HG03354 (cell line): ENCODE measurements around the gene SEMA4A.
"Not testable (repeated sequence)": the region's sequence is repeated elsewhere in the genome, so short reads cannot be mapped to it uniquely, and the experiment has no call there.

Source experiments
- ATAC-seq: cut with Tn5 transposase; IDR thresholded peaks from one replicate; pipeline ENCODE4 v1.9.1; 2021; ENCODE audit warnings: mild to moderate bottlenecking; ENCODE audit not compliant: unreplicated experiment, poor library complexity, severe bottlenecking

SEMA4A gene

DNA sequence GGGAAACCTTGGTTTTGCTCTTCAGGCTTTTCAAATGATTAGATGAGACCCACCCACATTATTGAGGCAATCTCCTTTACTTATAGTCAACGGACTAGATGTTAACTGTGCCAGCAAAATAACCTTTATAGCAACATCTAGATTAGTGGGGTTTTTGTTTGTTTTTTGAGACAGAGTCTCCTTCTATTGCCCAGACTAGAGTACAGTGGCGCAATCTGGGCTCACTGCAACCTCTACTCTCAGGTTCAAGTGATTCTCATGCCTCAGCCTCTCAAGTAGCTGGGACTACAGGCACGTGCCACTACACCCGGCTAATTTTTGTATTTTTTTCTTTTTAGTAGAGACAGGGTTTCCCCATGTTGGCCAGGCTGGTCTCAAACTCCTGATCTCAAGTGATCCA, 36.9 kb downstream of the SEMA4A start:
- ATAC-seq: not testable (repeated sequence)

DNA sequence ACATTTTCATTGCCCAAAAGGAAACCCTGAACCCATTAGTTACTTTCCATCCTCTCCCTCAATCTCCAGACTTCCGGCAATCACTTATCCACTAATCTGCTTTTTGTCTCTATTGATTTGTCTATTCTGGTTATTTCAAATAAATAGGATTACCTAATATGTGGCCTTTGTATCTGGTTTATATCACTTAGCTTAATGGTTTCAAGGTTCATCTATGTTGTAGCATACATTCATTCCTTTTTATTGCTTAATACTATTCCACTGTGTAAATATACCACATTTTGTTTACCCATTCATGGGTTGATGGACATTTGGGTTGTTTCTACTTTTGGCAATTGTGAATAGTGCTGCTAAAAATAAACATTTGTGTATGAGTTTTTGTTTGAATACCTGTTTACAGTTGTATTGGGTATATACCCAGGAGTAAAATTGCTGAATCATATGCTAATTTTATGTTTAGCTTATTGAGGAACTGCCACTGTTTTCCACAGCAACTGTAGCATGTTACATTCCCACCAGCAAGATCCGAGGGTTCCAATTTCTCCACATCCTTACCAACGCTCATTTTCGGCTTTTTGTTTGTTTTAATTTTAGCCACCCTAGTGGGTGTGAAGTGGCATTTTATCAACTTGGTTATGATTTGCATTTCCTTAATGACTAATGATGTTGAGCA, 38.0 kb downstream of the SEMA4A start:
- no peak for ATAC-seq

DNA sequence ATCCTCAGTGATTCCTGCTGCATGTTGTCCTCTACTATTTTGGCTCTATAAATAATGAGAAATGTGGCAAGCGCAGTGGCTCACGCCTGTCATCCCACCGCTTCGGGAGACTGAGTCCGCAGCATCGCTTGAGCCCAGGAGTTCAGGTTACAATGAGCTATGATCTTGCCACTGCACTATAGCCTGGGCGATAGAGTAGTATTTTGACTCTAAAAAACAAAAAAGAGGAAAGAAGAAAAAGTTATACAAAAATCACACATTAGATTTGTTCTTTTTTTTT, 39.8 kb downstream of the SEMA4A start:
- no peak for ATAC-seq

DNA sequence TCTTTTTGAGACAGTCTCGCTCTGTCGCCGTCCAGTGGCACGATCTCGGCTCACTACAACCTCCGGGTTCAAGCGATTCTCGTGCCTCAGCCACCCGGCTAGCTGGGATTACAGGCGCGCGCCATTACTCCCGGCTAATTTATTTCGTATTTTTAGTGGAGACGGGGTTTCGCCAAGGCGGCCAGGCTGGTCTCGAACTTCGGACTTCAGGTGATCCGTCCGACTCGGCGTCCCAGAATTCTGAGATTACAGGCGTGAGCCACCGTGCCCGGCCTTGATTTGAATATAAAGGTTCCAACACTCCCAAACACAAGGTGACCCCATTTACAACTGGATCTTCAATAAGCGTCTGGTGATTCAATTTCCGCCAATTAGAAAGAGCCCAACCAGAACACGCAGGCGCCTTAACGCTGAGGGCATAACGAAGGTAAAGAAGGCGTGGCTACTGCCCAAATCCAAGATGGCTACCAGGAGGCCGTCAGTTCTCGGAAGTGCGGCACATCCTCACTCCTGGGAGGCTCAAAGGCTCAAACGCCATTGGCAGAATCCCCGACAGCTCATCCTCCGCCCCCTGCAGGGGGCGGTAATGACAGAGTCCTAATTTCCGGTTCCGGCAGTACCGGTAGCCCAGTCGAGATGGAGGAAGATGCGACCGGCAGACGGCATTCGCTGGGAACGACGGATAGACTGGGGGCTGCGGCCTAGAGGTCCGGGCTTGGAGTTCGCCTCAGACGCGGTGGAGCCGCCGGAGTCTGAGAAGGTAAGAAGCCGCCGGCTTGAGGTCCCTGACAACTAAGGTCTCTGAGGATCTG, 40.3 kb downstream of the SEMA4A start, which contains the start of gene SLC25A44:
SLC25A44 (plus strand) TSS at position 617 of the 812 bp plus-strand sequence. CDS start 5,744 bp downstream, outside the sequence.
- ATAC-seq: peak; percentile 95

DNA sequence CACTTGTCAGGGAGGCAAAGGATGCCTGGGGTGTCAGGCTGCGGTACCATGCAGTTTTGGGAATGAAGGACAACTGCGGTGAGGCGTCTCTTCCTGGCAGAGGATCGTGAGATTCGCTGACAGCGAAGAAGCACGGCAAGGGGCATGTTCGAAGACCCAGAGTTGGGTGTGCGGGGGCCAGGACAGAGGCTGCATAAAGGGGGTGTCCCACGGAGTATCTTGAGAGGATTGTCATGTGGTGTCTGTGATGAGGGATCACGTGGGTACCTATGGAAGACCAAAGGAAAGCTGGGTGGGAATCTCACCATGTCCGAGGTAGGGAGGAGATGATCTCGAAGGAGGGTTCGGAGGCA, 40.9 kb downstream of the SEMA4A start:
- ATAC-seq: peak; percentile 12

DNA sequence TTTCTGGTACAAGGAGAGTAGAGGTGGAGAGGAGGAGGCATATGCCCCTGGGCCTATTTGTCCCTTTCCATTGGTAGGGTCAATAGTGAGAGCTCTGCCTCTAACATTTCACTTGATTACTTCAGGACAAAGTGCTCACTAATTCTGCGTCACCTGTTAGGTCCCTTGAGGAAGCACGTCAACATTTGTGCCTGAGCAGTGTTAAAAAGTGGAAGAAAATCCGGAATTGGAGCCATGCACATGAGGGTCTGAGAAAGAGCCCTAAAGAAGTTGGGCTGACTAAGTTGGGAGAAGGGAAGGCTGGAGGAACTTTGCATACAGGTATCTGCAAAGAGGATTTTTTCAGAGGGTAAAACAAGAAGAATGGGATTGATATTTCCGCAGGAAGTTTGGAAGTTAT, 42.5 kb downstream of the SEMA4A start:
- ATAC-seq: no peak

DNA sequence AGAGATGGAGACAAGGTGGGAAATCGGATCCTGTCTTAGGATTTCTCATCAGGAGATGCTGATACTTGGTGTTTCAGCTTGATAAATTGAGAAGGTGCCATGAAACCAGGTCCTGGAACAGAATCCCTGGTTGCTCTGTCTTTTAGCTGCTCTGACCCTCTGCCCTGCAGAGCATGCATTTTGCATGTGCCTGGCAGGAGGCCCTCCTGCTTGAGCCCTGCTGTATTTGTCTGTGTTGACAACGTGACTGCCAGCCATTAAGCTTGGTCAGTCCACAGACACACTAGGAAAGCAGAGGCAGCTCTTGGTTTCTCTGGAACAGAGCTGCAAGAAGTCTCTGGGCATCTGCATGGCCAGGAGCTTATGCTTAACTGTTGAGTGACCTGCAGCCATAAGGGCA, 43.1 kb downstream of the SEMA4A start:
- no peak for ATAC-seq

DNA sequence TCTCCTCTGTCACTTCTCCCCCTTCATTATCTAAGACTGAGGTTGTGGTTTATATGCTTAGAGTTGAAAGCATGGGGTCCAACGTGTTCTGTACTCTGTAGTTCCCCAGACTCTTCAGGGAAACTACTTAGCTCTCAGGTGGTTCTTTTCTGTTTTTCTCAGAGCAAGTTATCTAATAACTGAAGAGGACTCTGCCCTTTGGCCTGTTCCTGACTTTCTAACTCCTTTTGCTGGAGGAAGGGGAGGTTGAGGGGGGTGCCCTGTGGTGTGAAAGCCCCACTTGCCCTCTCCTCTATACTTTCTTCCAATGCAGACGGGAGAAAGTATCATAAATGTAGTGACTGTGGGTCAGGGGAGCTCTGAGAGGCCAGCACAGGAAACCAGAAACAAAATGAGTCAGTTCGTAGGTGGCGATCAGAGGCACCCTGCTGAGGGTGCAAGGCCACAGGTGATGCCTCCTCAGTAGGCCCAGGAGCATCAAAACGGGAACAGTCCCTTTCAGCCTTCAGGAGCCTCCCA, 45.5 kb downstream of the SEMA4A start:
- no peak for ATAC-seq

DNA sequence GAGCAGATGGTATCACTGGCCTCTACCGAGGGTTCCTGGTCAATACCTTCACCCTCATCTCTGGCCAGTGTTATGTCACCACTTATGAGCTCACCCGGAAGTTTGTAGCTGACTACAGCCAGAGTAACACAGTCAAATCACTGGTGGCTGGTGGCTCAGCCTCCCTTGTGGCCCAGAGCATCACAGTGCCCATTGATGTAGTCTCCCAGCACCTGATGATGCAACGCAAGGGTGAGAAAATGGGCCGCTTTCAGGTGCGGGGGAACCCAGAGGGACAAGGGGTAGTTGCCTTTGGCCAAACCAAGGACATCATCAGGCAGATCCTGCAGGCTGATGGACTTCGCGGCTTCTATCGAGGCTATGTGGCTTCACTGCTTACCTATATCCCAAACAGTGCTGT, 46.7 kb downstream of the SEMA4A start:
- ATAC-seq: no peak

DNA sequence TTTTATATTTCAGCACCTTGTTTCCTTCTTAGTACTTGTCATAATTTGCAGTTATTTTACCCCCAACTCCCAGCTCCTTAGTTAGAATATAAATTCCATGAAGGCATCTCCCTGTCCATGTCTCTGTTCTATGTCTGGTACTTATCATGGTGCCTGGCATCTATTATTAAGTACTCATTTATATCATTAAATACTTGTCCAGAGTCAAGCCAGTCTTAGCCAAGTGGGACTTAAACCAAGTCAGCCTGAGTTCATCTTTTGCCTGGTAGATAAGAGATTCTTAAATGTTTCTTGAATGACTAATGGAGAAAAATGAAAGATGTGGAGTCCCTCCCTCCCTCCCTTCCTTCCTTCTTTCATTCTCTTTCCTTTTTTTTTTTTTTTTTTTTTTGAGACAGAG, 49.9 kb downstream of the SEMA4A start:
- no peak for ATAC-seq

DNA sequence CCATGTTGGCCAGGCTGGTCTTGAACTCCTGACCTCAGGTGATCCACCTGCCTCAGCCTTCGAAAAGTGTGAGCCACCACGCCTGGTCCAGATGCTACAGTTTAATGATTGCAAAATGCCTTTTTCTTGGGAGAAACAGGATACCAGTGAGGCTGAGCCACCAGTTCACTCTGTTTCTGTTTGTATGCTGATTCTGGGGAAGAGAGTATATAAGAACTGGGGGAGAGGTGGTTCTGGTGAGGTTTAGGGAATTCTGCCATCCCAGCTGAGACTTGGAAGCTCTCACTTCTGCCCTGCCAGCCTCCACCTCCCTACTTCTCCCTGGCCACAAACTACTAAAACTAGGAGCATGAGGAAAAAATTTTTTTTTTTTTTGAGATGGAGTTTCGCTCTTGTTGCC, 51.3 kb downstream of the SEMA4A start:
- ATAC-seq: no peak

DNA sequence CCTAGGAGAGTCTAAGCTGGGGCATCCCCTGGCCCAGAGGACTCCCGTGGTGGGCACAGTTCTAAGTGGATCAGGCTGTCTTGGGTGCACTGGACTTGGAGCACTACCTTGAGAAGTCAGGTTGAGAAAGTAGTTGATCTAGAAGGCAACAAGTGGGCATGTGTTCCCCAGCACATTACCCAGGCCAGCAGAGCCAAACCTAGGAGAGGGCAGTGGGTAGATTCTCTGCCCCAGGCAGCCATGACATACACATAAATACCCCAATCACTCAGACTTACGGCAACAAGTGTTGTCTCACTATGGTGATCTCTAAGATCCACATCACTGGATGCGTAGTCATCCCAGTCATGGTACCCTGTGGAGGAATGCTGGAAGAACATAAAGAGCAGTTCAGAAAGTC, 57.9 kb downstream of the SEMA4A start:
- no peak for ATAC-seq

DNA sequence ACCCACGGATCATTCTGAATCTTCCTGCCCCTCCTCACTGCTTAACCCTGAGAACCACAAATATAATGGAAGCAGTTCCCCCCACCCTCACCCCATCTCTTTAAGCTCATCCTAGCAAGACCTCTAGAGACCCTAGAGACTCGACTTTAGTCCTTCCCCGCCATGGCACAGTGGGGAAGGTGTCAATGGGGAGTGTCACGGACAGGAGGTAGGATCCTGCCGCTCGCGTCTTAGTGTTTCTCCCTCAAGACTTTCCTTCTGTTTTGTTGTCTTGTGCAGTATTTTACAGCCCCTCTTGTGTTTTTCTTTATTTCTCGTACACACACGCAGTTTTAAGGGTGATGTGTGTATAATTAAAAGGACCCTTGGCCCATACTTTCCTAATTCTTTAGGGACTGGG, 58.7 kb downstream of the SEMA4A start:
- ATAC-seq: no peak

DNA sequence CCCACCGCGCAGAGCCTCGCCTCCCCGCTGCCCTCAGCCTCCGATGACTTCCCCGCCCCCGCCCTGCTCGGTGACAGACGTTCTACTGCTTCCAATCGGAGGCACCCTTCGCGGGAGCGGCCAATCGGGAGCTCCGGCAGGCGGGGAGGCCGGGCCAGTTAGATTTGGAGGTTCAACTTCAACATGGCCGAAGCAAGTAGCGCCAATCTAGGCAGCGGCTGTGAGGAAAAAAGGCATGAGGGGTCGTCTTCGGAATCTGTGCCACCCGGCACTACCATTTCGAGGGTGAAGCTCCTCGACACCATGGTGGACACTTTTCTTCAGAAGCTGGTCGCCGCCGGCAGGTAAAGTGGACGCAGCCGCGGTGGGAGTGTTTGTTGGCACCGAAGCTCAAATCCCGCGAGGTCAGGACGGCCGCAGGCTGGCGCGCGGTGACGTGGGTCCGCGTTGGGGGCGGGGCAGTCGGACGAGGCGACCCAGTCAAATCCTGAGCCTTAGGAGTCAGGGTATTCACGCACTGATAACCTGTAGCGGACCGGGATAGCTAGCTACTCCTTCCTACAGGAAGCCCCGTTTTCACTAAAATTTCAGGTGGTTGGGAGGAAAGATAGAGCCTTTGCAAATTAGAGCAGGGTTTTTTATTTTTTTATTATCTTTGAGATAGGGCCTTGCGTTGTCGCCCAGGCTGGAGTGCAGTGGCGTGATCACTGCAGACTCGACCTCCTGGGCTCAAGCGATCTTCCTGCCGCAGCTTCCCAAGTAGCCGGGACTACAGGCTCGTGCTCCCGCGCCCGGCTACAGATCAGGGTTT, 59.7 kb downstream of the SEMA4A start, which contains the start of gene PMF1:
PMF1 (plus strand) TSS at position 175 of the 811 bp plus-strand sequence; CDS start at position 184, 9 bp downstream.
- ATAC-seq: peak; percentile 93

DNA sequence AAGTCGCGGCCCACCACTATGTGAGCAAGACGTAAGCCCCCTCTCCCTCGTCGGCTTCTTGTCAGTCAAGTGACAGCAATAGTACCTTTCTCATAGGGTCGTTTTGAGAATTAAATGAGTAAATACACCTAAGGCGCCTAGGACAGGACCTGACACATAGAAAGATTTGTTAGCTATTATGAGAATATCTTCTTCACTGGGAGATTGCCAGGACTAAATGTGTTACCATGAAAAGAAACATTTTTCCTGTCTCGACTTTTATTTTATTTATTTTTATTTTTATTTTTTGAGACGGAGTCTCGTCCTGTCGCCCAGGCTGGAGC, 60.2 kb downstream of the SEMA4A start:
- ATAC-seq: no peak

DNA sequence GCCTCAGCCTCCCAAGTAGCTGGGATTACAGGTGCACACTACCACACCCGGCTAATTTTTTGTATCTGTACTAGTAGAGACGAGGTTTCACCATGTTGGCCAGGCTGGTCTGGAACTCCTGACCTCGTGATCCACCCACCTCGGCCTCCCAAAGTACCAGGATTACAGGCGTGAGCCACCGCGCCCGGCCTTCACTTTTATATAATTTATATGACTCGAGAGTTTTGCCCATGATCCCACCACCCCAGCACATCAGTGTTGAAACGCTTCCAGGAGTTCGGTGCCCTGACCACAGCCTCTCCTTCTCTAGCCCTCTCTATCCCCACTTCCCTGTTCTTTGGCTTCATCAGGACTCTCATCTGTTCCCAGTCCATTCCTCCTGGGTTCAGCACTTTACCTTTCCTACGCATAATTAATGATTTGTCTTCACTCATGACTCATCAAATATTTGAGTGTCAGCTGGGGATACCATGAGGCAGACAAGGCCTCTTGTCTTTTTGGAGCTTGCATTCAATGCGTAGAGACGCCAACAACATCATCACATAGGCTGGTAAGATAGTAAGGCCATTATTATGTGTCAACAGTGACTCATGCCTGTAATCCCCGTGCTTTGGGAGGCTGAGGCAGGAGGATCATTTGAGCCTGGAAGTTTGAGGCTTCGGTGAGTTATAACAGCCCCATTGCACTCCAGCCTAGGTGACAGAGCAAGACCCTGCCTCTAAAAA, 60.8 kb downstream of the SEMA4A start:
- no peak for ATAC-seq

DNA sequence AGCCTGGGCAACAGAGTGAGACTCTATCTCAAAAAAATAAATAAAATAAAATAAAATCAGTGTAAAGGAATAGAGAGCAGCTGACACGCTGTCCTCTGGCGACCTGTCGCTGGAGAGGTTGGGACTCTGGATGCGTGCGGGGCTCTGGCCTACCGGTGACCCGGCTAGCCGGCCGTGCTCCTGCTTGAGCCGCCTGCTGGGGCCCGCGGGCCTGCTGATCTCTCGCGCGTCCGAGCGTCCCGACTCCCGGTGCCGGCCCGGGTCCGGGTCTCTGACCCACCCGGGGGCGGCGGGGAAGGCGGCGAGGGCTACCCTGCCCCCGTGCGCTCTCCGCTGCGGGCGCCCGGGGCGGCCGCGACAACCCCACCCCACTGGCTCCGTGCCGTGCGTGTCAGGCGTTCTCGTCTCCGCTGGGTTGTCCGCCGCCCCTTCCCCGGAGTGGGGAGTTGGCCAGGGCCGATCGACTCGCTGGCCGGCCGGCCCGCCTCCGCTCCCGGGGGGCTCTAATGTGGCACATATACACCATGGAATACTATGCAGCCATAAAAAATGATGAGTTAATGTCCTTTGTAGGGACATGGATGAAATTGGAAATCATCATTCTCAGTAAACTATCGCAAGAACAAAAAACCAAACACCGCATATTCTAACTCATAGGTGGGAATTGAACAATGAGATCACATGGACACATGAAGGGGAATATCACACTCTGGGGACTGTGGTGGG, 63.1 kb downstream of the SEMA4A start:
- ATAC-seq: not testable (repeated sequence)

DNA sequence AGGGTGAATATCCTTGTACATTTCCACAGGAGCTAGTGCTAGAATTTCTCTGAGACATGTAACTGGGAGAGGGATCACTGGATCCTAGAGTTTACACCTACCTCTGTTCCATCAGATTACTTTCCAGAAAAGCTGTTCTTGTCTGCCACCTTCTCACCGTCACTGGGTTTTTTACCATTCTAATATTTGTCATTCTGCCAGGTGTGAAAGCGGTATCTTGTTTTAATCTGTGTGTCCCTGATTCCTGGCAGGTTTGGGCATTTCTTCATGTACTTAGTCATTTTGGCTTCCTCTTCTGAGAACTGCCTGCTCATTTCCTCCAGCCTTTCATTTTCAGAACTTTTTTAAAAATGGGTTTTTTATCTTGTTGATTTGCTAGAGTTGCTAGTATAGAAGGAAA, 64.5 kb downstream of the SEMA4A start:
- ATAC-seq: no peak

DNA sequence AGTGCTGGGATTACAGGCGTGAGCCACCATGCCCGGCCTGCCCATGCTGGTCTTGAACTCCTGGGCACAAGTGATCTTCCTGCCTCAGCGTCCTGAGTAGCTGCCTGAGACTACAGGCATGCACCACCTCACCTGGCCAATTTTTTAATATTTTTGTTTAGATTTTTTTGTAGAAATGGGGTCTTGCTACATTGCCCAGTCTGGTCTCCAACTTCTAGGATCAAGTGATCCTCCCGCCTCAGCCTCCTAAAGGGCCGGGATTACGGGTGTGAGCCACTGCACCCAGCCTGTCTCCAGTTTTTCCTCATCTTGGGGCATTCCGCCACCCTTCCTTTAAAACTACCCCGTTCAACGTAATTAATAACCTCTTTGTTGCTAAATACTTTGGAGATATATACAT, 66.8 kb downstream of the SEMA4A start:
- ATAC-seq: no peak
